ENCODE results near the gene C1GALT1C1L. TPM values are rescaled to one million over a fixed set of nuclear protein-coding genes. Genes with fewer than 3 reads are reported as not detected.
"Not testable (repeated sequence)": the region's sequence is repeated elsewhere in the genome, so short reads cannot be mapped to it uniquely, and the experiment has no call there.

The C1GALT1C1L gene
- total RNA-seq, 1 donor from 2014 or later: not detected

- Mint-ChIP-seq H3K27ac (no peak overlapping the region), H3K9me3 (no peaks in the 10 kb centered on the region), H3K27me3 (peaks cover 7% of the 10 kb centered on the region), H3K36me3 (no peaks in the 10 kb centered on the region), H3K4me1 (ENCODE audit: unreplicated experiment) (no peaks in the 10 kb centered on the region), H3K4me3 (no peak overlapping the region)
- no peak for TF ChIP-seq CTCF (conservative IDR thresholded peaks at IDR 0.05)
- no peak for DNase-seq (ENCODE audit: extremely low spot score, unreplicated experiment)
These were observed 9.1 kb upstream of the C1GALT1C1L start for GRCh38 chr2:43685357-43685756.

GRCh38 chr2:43677783-43678182 is 1.6 kb upstream of the C1GALT1C1L start:
- not testable (repeated sequence) for H3K27me3 Mint-ChIP-seq; H3K27ac Mint-ChIP-seq; H3K9me3 Mint-ChIP-seq; H3K4me1 Mint-ChIP-seq (ENCODE audit: unreplicated experiment); H3K36me3 Mint-ChIP-seq; DNase-seq (ENCODE audit: extremely low spot score, unreplicated experiment); H3K4me3 Mint-ChIP-seq

GRCh38 chr2:43675646-43676321 is 445 bp downstream of the C1GALT1C1L start:
- DNase-seq (ENCODE audit: extremely low spot score, unreplicated experiment): no peak
- no peak for TF ChIP-seq CTCF (conservative IDR thresholded peaks at IDR 0.05)
- no peaks in the 10 kb centered on the region for H3K36me3 Mint-ChIP-seq
- peaks cover 1% of the 10 kb centered on the region for H3K27me3 Mint-ChIP-seq
- no peaks in the 10 kb centered on the region for H3K4me1 Mint-ChIP-seq (ENCODE audit: unreplicated experiment)
- no peaks in the 10 kb centered on the region for H3K9me3 Mint-ChIP-seq
- H3K4me3 Mint-ChIP-seq: no peak overlapping the region
- no peak overlapping the region for H3K27ac Mint-ChIP-seq

GRCh38 chr2:43657241-43657640 is 19.0 kb downstream of the C1GALT1C1L start:
- TF ChIP-seq CTCF (conservative IDR thresholded peaks at IDR 0.05): no peak
- H3K36me3 Mint-ChIP-seq: no peaks in the 10 kb centered on the region
- no peak overlapping the region for H3K27ac Mint-ChIP-seq
- peaks cover 6% of the 10 kb centered on the region for H3K27me3 Mint-ChIP-seq
- no peak for DNase-seq (ENCODE audit: extremely low spot score, unreplicated experiment)
- H3K4me3 Mint-ChIP-seq: no peak overlapping the region
- H3K9me3 Mint-ChIP-seq: no peaks in the 10 kb centered on the region
- H3K4me1 Mint-ChIP-seq (ENCODE audit: unreplicated experiment): no peaks in the 10 kb centered on the region

GRCh38 chr2:43653506-43653905 is 22.7 kb downstream of the C1GALT1C1L start:
- no peaks in the 10 kb centered on the region for H3K36me3 Mint-ChIP-seq
- H3K4me1 Mint-ChIP-seq (ENCODE audit: unreplicated experiment): no peaks in the 10 kb centered on the region
- no peak for DNase-seq (ENCODE audit: extremely low spot score, unreplicated experiment)
- no peak for TF ChIP-seq CTCF (conservative IDR thresholded peaks at IDR 0.05)
- peaks cover 6% of the 10 kb centered on the region for H3K27me3 Mint-ChIP-seq
- no peaks in the 10 kb centered on the region for H3K9me3 Mint-ChIP-seq
- no peak overlapping the region for H3K27ac Mint-ChIP-seq
- no peak overlapping the region for H3K4me3 Mint-ChIP-seq

- Mint-ChIP-seq H3K27me3 (peaks cover 6% of the 10 kb centered on the region), H3K9me3 (no peaks in the 10 kb centered on the region), H3K4me1 (ENCODE audit: unreplicated experiment) (no peaks in the 10 kb centered on the region), H3K27ac (no peak overlapping the region), H3K4me3 (no peak overlapping the region), H3K36me3 (no peaks in the 10 kb centered on the region)
- no peak for DNase-seq (ENCODE audit: extremely low spot score, unreplicated experiment)
- no peak for TF ChIP-seq CTCF (conservative IDR thresholded peaks at IDR 0.05)
These were observed 27.1 kb downstream of the C1GALT1C1L start for GRCh38 chr2:43648994-43649701.

Data from type B pancreatic cell (in vitro differentiated cells).